GM19467 (cell line): ENCODE data around the gene MLLT3.

ENCODE experiments used
- ATAC-seq: cut with Tn5 transposase; IDR thresholded peaks from one replicate; pipeline ENCODE4 v1.9.1; 2021; ENCODE audit warnings: mild to moderate bottlenecking, moderate library complexity; ENCODE audit not compliant: unreplicated experiment

Gene MLLT3

GRCh38 chr9:20314981-20315380, 307.3 kb downstream of the MLLT3 start:
- no peak for ATAC-seq

GRCh38 chr9:20313415-20313814, 308.9 kb downstream of the MLLT3 start:
- no peak for ATAC-seq

GRCh38 chr9:20312732-20313131, 309.6 kb downstream of the MLLT3 start:
- no peak for ATAC-seq

- ATAC-seq = no peak
Measured at GRCh38 chr9:20310024-20310423, 312.3 kb downstream of the MLLT3 start.

- no peak for ATAC-seq
Measured at GRCh38 chr9:20309124-20309523, 313.2 kb downstream of the MLLT3 start.

- ATAC-seq = no peak
Measured at GRCh38 chr9:20307621-20308020, 314.7 kb downstream of the MLLT3 start.

GRCh38 chr9:20305452-20305851, 316.8 kb downstream of the MLLT3 start:
- no peak for ATAC-seq

- ATAC-seq = no peak
Measured at GRCh38 chr9:20303996-20304395, 318.3 kb downstream of the MLLT3 start.

- no peak for ATAC-seq
Measured at GRCh38 chr9:20303066-20303465, 319.2 kb downstream of the MLLT3 start.

GRCh38 chr9:20302197-20302596, 320.1 kb downstream of the MLLT3 start:
- ATAC-seq = no peak

- no peak for ATAC-seq
Measured at GRCh38 chr9:20300430-20301115, 321.7 kb downstream of the MLLT3 start.

- no peak for ATAC-seq
Measured at GRCh38 chr9:20297646-20298084, 324.6 kb downstream of the MLLT3 start.

- ATAC-seq = no peak
Measured at GRCh38 chr9:20295555-20295954, 326.7 kb downstream of the MLLT3 start.

GRCh38 chr9:20294046-20294750, 328.1 kb downstream of the MLLT3 start:
- ATAC-seq = no peak

- no peak for ATAC-seq
Measured at GRCh38 chr9:20292002-20292401, 330.3 kb downstream of the MLLT3 start.
